Measurements from ENCODE around the gene ASB2. TPM values are rescaled to one million over a fixed set of nuclear protein-coding genes. Genes with fewer than 3 reads are reported as not detected.

ASB2 gene
- total RNA-seq, 4 donors from 2014 or later: 22.1 to 35.8 (median 27.9) TPM

DNA sequence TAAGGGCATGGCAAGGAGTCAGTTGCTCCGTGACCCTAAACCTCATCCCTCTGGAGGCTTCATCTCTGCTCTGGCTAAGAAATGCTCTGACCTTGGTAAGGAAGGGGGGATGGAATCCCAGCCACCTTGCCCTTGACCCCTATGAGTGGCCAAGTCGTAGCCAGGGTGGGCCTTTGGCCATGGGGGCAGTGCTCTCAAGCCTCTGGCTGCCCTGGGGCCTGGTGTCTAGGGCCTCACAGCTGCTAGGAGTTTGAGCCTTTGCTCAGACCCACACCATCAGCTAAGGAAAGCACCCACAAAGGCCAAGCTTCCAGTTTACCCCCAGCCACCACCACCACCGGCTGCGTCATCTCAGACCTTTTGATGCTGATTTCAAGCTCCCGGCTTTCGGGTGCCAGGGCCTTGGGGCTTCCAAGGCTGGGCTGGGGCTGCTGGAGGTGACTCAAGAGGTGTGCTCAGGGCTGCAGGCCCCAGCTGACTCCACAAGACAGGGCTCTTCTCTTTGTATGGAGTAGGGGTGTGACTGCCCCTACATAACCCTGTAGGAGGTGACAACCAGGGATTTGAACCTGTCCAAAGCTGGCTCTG lies 3.7 kb downstream of the ASB2 start:
- DNase-seq: no peak
- WGBS, 2 donors (ENCODE audit: low coverage in 1 of 2): 79% methylated on average over 6 of the region's 6 CpGs; no CpG with 5 or more reads in 1 of the 2 donors
- peak overlapping the region in 1 of 4 donors; percentile 43 for H3K4me3 ChIP-seq
- intact Hi-C loops (cut with DNase I; ENCODE audit: low total_unique reads): no loop called here
- H3K4me1 ChIP-seq: peaks cover 19 to 44% (median 31%) of the 10 kb centered on the region in 4 donors
- H3K27ac ChIP-seq: peak overlapping the region; percentile 76 to 91 (median 85)
- H3K9me3 ChIP-seq: no peaks in the 10 kb centered on the region
- H3K36me3 ChIP-seq: no peaks in the 10 kb centered on the region
- H3K27me3 ChIP-seq: no peaks in the 10 kb centered on the region
- in situ Hi-C loops (cut with MboI; ENCODE audit: low pct_ligation_motif_present in 1 of 4, low pct_unique_long_range_greater_than_20kb in 1 of 4, low sequenced_read_pairs in 3 of 4): no loop called here
- no peak for TF ChIP-seq POLR2A (IDR thresholded peaks at IDR 0.05)
- no peak for TF ChIP-seq EP300 (IDR thresholded peaks at IDR 0.05; ENCODE audit: low read depth)
- TF ChIP-seq CTCF (IDR thresholded peaks at IDR 0.05): no peak
- TF ChIP-seq POLR2AphosphoS5 (IDR thresholded peaks at IDR 0.05): no peak

DNA sequence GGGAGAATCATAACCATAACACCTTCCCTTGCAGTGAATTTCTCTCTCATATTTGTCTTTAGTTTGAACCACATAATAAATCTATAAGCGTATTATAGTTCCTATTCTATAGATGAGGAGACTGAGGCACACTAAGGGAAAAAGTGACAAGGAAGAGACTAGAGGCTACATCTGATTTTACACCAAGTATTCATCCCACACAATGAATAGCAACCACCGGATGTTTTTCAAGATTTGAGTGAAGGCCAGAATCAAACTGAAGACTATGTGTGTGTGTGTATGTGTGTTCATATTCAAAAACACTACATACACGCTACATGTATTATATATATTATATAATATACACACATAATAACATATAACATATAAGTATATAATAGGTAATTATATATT lies 4.7 kb downstream of the ASB2 start:
- no peak for DNase-seq
- Histone ChIP-seq H3K27ac (peak overlapping the region; percentile 76 to 91 (median 85)), H3K36me3 (no peaks in the 10 kb centered on the region), H3K4me3 (no peak overlapping the region), H3K27me3 (no peaks in the 10 kb centered on the region), H3K9me3 (no peaks in the 10 kb centered on the region), H3K4me1 (peaks cover 12 to 44% (median 23%) of the 10 kb centered on the region in 4 donors)
- 39 to 57% methylated on average over 3 of the region's 3 CpGs for WGBS, 2 donors (ENCODE audit: low coverage in 1 of 2)
- intact Hi-C loops (cut with DNase I; ENCODE audit: low total_unique reads): no loop called here
- TF ChIP-seq CTCF (IDR thresholded peaks at IDR 0.05) (no peak), POLR2AphosphoS5 (IDR thresholded peaks at IDR 0.05) (no peak), POLR2A (IDR thresholded peaks at IDR 0.05) (no peak), EP300 (IDR thresholded peaks at IDR 0.05; ENCODE audit: low read depth) (no peak)
- in situ Hi-C loops (cut with MboI; ENCODE audit: low pct_ligation_motif_present in 1 of 4, low pct_unique_long_range_greater_than_20kb in 1 of 4, low sequenced_read_pairs in 3 of 4): no loop called here

GRCh38 chr14:93970965-93971634 lies 5.3 kb downstream of the ASB2 start:
- Histone ChIP-seq H3K27me3 (no peaks in the 10 kb centered on the region), H3K4me3 (peak overlapping the region in 3 of 4 donors; percentile 12 to 36 (median 21))

More at GRCh38 chr14:93970965-93971634, 5.3 kb downstream of the ASB2 start:
- WGBS, 2 donors (ENCODE audit: low coverage in 1 of 2): 11% methylated on average over 2 to 15 of the region's 15 CpGs
- peak; percentile 61 for DNase-seq
- TF ChIP-seq POLR2AphosphoS5 (IDR thresholded peaks at IDR 0.05): no peak
- no peak for TF ChIP-seq CTCF (IDR thresholded peaks at IDR 0.05)
- no peak for TF ChIP-seq EP300 (IDR thresholded peaks at IDR 0.05; ENCODE audit: low read depth)
- no peak for TF ChIP-seq POLR2A (IDR thresholded peaks at IDR 0.05)
- Histone ChIP-seq H3K9me3 (no peaks in the 10 kb centered on the region), H3K4me1 (peaks cover 12 to 45% (median 23%) of the 10 kb centered on the region in 4 donors), H3K36me3 (no peaks in the 10 kb centered on the region), H3K27ac (peak overlapping the region; percentile 76 to 91 (median 85))
- in situ Hi-C loops (cut with MboI; ENCODE audit: low pct_ligation_motif_present in 1 of 4, low pct_unique_long_range_greater_than_20kb in 1 of 4, low sequenced_read_pairs in 3 of 4): no loop called here
- intact Hi-C loops (cut with DNase I; ENCODE audit: low total_unique reads): no loop called here
